Measurements from ENCODE around the gene KRTAP5-3. TPM values are rescaled to one million over a fixed set of nuclear protein-coding genes. Genes with fewer than 3 reads are reported as not detected.

KRTAP5-3 gene
- total and polyA plus RNA-seq, 2 of the 13 experiments (the other 11 are each of a cell fraction or from before 2014, with no cell fraction given) = not detected

DNA sequence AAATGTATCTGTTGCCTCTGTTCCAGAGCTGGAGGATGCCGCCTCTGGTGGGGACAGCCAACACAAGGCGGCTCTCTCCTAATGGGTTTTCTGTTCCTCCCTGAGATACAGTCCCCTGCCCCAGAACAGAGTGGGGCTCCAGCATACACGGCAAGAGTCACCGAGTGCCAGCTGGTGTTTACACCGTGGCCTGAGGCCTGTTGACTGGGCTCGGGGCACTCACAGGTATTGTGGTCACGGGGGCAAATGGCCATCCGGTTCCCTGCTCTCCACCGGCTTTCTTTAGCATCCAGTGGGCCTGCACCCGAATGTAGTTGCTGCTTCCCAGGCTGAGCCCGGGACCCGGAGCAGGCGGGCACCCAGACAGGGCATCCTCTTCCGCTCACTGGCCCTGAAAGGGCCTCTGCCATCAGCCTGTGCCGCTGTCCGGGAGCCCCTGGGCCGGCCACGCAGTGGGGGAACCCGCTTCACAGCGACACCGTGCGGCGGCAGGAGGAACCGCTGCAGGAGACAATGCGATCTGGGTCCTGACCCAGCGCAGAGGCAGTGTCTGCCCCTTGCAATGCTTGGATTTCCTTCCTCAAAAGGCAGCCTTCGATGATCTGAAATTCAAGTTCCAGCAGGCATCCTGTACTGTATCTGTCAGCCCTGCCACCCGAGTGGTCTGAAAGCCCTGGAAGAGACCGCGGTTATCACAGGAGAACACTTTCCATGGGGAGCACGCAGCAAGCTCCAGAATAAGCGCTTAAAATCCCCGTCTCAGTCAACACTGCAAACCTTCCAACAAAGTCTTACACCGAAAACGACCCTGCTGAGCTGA lies 20.5 kb upstream of the KRTAP5-3 start (continued):
- TF ChIP-seq, protein P1, sequence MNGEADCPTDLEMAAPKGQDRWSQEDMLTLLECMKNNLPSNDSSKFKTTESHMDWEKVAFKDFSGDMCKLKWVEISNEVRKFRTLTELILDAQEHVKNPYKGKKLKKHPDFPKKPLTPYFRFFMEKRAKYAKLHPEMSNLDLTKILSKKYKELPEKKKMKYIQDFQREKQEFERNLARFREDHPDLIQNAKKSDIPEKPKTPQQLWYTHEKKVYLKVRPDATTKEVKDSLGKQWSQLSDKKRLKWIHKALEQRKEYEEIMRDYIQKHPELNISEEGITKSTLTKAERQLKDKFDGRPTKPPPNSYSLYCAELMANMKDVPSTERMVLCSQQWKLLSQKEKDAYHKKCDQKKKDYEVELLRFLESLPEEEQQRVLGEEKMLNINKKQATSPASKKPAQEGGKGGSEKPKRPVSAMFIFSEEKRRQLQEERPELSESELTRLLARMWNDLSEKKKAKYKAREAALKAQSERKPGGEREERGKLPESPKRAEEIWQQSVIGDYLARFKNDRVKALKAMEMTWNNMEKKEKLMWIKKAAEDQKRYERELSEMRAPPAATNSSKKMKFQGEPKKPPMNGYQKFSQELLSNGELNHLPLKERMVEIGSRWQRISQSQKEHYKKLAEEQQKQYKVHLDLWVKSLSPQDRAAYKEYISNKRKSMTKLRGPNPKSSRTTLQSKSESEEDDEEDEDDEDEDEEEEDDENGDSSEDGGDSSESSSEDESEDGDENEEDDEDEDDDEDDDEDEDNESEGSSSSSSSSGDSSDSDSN (CRISPR knock-in tag; IDR thresholded peaks at IDR 0.05) = peak; percentile 44; the same call in 1 of the 2 replicates
- TF ChIP-seq ZNF501 (CRISPR knock-in tag; IDR thresholded peaks at IDR 0.05) (peak; percentile 84), RAD21 (CRISPR knock-in tag; IDR thresholded peaks at IDR 0.05) (peak; percentile 58; the same call in 1 of the 2 replicates), FOXK1 (CRISPR knock-in tag; IDR thresholded peaks at IDR 0.05; ENCODE audit: borderline replicate concordance, low read depth) (no peak)

DNA sequence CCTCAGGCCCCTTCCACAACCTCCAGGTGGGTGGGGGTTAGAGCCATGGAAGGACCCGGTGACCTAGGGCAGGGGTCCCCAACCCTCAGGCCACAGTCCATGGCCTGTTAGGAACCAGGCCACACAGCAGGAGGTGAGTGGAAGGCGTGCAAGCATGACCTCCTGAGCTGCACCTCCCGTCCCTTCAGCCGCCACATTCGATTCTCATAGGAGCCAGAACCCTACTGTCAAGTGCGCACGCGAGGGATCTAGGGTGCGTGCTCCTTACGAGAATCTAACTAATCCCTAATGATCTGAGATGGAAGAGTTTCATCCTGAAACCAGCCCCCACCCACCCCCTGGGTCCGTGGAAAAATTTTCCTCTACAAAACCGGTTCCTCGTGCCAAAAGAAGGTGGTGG lies 17.3 kb upstream of the KRTAP5-3 start:
- Histone ChIP-seq H4K20me1 (ENCODE audit: insufficient read depth, low read length) (no peaks in the 10 kb centered on the region), H3K79me2 (ENCODE audit: insufficient read depth, low read length) (no peaks in the 10 kb centered on the region), H3K9me3 (ENCODE audit: low read length) (no peaks in the 10 kb centered on the region), H3K4me3 (replicated peaks in 1 of 3; ENCODE audit: insufficient read depth in 1 of 3, low read depth in 2 of 3, low read length in 3 of 3) (no peak overlapping the region), H3K27ac (ENCODE audit: extremely low read length, insufficient read depth, low read length) (no peak overlapping the region), H3K9ac (ENCODE audit: insufficient read depth, low read depth, low read length) (no peak overlapping the region), H3K4me1 (ENCODE audit: insufficient read depth, low read length) (no peaks in the 10 kb centered on the region), H3K4me2 (ENCODE audit: low read depth, low read length) (no peak overlapping the region), H3K36me3 (replicated peaks in 1 of 2; ENCODE audit: control insufficient read depth in 1 of 2, insufficient read depth in 2 of 2, low read length in 2 of 2) (no peaks in the 10 kb centered on the region), H2AFZ (ENCODE audit: low read length) (no peak overlapping the region), H3K27me3 (ENCODE audit: control insufficient read depth in 1 of 2, insufficient read depth in 2 of 2, low read length in 2 of 2) (peaks cover 15 to 55% of the 10 kb centered on the region in 2 experiments)
- FAIRE-seq (no peak), DNase-seq (ENCODE audit: low spot score) (no peak), ATAC-seq (no peak)
- 31% methylated on average over 11 of the region's 13 CpGs for WGBS (ENCODE audit: low lambda C conversion rate)
- no TSS peak for BruUV-seq (replicated peaks)
- ChIA-PET CTCF (ENCODE audit: low intra/inter-chr PET ratio, low total read pairs) (no interaction called here), POLR2A (no interaction called here)
- in situ Hi-C loops (cut with HindIII; ENCODE audit: extremely low pct_ligation_motif_present, low pct_unique_long_range_greater_than_20kb) = no loop called here
- intact Hi-C loops (cut with micrococcal nuclease; ENCODE audit: unreplicated experiment) = loop anchor here (5.0 kb wide), 1 partner anchor 78 kb away; no protein-coding TSS in a partner anchor
- TF ChIP-seq, protein P2, sequence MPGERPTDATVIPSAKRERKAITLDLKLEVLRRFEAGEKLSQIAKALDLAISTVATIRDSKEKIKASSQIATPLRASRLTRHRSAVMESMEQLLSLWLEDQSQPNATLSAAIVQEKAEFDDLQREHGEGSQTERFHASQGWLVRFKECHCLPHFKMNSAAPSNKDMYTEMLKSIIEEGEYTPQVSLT (CRISPR knock-in tag; IDR thresholded peaks at IDR 0.05; ENCODE audit: borderline replicate concordance, low read depth) = no peak
- TF ChIP-seq TRIM24 (CRISPR knock-in tag; IDR thresholded peaks at IDR 0.05) (no peak), ASH2L (IDR thresholded peaks at IDR 0.05; ENCODE audit: insufficient read length, low read depth, low read length) (no peak), ZNF550 (CRISPR knock-in tag; IDR thresholded peaks at IDR 0.05; ENCODE audit: borderline replicate concordance) (no peak), MLLT10 (CRISPR knock-in tag; IDR thresholded peaks at IDR 0.05) (no peak), TBX3 (IDR thresholded peaks at IDR 0.05; ENCODE audit: borderline replicate concordance) (no peak), GLI4 (CRISPR knock-in tag; IDR thresholded peaks at IDR 0.05; ENCODE audit: borderline replicate concordance) (no peak), SP2 (CRISPR knock-in tag; IDR thresholded peaks at IDR 0.05) (no peak), SOX5 (CRISPR knock-in tag; IDR thresholded peaks at IDR 0.05; ENCODE audit: borderline replicate concordance) (no peak)
- TF ChIP-seq, protein P3, sequence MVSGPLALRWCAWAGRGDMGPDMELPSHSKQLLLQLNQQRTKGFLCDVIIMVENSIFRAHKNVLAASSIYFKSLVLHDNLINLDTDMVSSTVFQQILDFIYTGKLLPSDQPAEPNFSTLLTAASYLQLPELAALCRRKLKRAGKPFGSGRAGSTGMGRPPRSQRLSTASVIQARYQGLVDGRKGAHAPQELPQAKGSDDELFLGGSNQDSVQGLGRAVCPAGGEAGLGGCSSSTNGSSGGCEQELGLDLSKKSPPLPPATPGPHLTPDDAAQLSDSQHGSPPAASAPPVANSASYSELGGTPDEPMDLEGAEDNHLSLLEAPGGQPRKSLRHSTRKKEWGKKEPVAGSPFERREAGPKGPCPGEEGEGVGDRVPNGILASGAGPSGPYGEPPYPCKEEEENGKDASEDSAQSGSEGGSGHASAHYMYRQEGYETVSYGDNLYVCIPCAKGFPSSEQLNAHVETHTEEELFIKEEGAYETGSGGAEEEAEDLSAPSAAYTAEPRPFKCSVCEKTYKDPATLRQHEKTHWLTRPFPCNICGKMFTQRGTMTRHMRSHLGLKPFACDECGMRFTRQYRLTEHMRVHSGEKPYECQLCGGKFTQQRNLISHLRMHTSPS (CRISPR knock-in tag; IDR thresholded peaks at IDR 0.05; ENCODE audit: low read depth) = no peak
- TF ChIP-seq, protein P4, sequence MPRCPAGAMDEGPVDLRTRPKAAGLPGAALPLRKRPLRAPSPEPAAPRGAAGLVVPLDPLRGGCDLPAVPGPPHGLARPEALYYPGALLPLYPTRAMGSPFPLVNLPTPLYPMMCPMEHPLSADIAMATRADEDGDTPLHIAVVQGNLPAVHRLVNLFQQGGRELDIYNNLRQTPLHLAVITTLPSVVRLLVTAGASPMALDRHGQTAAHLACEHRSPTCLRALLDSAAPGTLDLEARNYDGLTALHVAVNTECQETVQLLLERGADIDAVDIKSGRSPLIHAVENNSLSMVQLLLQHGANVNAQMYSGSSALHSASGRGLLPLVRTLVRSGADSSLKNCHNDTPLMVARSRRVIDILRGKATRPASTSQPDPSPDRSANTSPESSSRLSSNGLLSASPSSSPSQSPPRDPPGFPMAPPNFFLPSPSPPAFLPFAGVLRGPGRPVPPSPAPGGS (CRISPR knock-in tag; IDR thresholded peaks at IDR 0.05) = no peak
- TF ChIP-seq, protein P5, sequence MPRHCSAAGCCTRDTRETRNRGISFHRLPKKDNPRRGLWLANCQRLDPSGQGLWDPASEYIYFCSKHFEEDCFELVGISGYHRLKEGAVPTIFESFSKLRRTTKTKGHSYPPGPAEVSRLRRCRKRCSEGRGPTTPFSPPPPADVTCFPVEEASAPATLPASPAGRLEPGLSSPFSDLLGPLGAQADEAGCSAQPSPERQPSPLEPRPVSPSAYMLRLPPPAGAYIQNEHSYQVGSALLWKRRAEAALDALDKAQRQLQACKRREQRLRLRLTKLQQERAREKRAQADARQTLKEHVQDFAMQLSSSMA (CRISPR knock-in tag; IDR thresholded peaks at IDR 0.05) = no peak
